SKM-1 (cell line): ENCODE data around the gene DCXR.

Experiments used
- DNase-seq: peaks from one replicate; lab custom pipeline; 2025; ENCODE audit not compliant: unreplicated experiment; lab: John Stamatoyannopoulos, UW

Gene DCXR

DNA sequence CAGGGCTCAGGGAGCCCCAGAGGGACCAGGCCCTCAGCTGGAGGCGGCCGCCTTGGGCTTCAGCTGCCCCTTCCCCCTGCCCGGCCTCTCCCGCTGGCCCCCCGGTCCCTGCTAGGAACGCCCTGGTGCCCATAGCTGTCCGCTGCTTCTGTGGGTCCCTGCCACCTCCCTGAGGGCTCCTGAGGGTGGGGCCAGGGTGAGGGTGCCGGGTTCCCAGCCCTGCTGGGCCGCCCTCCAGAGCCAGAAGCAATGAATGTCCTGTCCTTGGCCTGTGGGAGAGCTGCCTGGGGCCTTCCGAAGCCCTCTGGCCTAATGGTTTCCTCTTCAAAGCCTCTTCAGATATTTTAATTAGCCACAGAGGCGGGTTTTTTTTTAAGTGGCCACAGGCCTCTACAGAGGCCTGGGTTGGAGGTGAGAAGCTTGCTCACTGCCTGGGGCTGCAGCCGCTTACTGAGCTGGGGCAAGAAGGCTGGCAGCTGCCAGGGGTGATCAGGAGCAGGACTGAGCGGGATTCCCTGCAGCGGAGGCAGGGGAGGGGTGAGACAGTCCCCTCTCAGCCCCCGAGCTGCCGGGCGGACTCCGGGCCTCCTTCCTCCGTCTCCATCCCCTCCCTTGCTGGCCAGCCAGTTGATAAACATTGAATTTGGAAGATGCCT is 24.7 kb downstream of the DCXR start:
- no peak for DNase-seq

DNA sequence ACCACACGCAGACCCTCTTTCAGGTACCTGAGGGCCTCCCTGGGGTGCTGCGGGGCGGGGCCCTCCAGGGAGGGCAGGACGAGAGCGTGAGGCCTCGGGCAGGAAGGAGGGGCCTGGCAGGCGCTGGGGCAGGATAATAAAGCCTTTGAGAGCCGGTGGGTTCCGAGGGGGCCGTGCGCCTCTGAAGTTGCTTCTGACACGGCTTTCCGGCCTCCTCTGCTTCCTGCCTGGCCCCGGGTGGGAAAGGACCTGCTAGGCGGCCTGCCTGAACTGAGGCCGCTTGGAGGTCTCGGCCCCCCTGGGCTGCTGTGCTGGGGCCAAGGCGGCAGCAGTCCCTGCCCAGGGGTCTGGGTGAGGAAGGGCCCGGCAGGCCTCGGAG is 25.2 kb downstream of the DCXR start:
- DNase-seq, result no peak

DNA sequence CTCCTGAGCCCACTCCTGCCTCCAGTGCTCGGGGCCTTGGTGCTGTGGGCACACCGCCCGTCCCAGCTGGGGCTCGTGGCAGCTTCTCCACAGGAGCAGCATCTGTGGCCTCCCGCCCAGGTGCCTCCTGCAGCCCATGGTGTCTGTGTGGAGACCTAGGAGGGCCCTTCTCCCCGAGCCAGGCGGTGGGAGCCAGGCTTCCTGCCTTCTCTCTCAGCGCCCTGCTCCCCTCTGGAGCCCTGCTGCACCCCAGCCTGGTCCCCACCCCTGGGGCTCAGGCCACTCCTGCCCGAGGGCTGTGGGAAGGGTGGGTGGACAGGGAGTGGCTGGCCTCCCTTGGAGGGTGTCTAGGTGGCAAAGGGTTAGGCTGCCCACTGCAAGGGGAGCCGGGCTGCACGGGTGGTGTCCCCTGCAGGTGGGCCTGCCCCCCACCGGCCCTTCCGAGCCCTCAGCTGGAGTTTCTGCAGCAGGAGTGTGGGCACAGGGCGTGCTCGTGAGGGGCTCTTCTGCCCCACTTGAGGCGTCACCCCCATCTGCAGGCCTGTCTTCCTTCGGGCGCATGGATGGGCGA is 25.8 kb downstream of the DCXR start:
- DNase-seq, result no peak

DNA sequence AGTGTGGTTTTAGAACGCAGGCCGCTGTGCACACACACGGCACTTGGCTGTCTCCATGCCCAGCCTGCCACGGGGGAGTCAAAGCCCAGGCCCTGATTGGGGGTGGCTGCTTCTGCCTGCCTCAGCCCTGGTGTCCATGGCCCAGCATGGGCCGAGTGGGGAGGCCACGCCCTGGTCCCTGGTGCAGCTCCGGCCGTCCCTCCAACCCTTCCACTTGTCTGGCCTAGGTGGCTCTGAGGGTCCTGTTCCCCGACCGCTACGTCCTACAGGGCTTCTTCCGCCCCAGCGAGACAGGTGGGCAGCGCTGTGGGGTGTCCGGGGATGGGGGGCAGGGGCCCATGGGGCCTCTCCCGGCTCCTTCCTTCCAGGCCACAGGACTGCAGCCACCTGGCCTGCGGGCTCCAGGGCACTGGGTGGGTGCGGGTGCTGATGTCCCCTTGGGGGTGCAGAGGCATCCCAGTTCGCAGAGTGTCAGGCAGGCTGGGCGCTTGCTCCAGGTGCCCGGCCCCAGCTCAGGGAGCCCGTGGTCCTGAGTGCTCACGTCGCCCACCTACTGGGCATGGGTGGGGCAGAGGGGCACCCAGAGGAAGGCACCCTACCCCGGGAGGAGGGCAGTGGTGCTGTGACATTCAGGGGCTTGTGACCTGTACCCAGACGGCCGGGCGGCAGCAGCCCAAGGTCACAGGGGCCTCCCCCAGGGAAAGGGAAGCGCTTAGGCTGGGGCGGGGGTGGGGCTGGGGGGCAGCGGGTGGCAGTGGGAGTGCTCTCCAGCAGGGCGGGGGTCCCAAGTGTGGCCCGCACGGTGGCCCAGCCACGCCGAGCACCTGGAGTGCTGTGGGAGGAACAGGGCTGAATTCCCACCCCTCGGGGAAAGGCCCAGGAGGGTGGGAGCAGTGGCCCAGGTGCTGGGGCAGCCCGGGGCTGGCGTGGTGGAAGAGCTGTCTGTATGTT is 26.6 kb downstream of the DCXR start:
- no peak for DNase-seq

DNA sequence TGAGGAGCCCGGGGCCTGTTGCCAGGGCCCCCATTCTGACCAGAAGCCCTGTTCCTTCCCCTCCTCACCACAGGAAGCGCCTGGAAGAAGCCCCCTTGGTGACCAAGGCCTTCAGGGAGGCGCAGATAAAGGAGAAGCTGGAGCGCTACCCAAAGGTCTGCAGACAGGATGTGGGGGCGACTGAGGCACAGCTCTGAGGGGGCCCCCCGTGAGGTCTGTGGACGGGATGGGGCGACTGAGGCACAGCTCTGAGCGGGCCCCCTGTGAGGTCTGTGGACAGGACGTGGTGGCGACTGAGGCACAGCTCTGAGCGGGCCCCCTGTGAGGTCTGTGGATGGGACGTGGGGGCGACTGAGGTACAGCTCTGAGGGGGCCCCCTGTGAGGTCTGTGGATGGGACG is 28.1 kb downstream of the DCXR start:
- no peak for DNase-seq

DNA sequence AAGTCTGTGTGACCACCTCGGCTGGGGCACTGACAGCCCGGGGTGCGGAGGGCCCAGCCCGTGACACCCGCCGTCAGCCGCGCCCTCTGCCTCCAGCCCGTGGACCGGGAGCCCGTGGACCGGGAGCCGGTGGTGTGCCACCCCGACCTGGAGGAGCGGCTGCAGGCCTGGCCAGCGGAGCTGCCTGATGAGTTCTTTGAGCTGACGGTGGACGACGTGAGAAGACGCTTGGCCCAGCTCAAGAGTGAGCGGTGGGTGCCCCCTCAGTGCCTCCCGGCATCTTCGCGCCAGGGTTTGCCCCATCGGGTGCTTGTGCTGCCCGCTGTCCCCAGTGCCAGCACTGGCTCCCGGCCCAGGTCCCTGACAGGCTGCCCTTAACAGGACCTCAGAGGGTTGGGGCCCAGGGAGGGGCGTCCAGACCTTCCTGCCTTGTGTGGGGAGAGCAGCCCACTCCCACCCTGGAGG is 28.5 kb downstream of the DCXR start:
- DNase-seq, result no peak

DNA sequence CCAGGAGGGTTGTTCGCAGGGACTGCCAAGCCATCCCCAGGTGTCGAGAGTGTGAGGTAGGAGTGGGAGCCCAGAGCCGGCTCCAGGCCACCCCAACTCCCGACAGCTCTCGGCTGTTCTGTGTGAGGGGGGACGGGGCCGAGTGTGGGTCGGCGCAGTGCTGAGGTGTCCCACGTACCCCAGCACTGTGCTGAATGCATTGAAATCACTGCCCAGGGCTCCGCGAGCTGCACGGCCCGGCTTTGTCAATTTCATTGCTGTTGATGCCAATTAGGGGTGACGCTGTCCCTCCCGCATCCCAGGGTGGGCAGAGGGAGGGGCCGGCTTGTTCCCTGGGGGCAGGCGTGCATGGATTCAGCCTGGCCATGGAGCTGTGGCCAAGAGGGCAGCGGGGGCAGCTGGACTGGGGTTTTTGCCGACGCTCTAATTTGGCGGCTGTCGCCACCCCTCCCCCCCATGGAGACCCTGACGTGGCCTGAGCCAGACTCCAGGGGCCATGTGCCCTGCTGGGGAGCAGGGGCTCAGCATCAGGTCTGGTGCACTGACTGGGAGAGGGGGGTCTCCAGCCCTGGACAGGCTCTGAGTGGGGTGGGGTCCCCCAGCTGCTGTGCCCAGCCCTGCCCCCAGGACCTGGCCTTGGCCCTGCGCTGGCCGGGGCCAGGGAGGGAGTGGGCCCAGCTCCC is 29.1 kb downstream of the DCXR start:
- DNase-seq, result no peak

DNA sequence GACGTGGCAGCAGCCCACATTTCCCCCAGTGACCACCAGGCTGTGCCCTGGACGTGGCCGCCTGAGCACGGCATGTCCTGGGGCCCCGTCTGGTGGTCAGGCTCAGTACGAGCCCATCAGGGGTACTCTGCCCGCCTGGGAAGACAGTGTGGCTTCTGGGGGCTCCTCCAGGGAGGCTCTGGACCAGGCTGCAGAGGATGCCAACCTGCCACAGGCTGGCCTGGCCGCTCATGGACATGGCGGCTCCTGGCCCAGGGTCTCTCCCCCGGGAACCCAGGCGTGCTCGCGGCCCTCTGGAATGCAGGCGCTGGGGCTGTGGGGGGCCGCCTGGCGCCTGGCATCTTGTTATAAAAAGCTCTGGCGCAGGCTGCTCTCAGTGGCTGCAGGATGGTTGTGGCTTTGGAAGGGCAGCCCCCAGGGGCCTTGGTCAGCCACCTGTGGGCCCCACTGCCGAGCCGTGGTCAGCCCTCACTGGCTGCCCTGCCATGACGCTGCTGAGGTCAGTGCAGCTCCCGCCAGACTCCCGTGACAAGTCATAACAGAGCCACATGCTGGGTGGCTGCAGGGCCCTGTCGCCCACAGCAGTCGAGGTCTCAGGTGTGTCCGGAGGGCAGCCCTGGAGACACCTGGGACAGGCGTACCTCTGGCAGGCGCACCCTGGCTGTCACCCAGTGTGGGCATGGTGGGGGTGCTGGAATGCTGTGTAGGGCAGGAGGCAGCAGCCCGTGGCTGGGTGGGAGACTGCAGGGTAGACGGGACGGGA is 29.8 kb downstream of the DCXR start:
- DNase-seq, result no peak

DNA sequence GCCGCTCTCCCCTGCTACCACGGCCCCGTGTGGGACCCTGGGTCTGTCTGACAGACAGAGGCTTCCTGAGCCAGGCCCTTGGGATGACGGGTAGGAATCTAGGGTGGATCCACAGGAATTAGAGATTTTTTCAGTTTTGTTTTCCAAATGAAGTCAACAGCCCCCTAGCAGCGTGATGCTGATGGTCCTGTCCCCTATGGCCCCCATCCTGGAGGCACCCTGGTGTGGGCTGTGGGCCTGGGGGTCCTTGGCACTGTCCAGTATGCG is 30.3 kb downstream of the DCXR start:
- no peak for DNase-seq

DNA sequence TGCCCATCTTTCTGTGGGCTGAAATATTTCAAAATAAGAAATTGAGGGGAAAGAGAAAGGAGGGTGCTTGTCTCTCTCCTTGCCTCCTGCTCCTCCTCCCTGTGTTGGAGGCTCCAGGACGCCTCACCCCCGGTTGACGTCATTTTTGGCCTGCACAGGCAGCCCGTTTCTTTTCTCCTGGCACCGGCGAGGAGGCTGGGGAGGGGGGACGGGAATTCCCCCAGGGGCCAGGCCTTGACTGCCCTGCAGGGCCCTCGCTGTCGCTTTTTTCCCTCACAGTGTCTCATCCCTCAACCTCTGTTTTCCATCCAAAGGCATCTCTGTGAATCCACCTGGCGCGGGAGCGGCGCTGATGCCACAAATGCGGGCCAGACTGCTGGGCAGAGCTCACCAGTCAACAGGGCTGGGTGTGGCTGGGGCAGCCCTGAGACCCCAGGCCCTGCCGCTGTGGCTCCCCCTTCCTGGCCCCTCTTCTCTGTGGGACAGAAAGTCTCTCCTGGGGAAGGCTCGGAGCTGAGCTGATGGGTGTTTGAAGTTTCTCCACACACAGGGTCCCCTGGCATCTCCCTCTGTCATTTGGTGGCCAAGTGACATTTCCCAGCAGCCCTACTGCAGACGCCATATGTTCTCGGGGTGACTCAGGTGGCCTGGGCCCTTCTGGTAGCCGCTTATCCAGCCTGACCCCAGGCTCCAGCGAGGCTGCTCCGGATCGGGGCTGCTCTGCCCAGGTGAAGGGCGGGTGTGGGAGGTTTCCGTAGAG is 30.8 kb downstream of the DCXR start:
- no peak for DNase-seq

DNA sequence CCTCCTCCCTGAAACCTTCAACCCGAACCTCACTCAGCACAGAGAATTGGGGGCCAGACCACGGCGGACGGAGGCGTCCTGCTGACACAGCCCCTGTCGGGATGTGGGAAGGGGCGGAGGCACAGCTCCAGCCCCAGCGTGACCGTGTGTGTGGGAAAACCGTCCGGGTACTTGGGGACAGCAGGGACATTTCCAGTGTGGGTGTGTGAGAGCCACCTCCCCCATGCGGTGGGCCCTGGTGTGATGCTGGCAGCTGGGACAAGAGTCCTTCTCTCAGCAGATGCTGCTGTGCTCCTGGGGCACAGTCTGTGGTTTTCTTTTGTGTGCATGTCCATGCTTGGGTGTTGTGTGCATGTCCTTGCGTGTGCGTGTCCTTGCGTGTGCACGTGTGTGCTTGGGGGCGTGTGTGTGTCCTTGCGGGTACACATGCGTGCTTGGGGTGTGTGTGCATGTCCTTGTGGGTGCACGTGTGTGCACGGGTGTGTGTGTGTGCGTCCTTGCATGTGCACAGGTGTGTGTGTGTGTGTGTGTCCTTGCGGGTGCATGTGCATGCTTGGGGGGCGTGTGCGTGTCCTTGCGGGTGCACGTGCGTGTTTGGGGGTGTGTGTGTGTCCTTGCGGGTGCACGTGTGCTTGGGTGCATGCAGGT is 31.7 kb downstream of the DCXR start:
- no peak for DNase-seq

DNA sequence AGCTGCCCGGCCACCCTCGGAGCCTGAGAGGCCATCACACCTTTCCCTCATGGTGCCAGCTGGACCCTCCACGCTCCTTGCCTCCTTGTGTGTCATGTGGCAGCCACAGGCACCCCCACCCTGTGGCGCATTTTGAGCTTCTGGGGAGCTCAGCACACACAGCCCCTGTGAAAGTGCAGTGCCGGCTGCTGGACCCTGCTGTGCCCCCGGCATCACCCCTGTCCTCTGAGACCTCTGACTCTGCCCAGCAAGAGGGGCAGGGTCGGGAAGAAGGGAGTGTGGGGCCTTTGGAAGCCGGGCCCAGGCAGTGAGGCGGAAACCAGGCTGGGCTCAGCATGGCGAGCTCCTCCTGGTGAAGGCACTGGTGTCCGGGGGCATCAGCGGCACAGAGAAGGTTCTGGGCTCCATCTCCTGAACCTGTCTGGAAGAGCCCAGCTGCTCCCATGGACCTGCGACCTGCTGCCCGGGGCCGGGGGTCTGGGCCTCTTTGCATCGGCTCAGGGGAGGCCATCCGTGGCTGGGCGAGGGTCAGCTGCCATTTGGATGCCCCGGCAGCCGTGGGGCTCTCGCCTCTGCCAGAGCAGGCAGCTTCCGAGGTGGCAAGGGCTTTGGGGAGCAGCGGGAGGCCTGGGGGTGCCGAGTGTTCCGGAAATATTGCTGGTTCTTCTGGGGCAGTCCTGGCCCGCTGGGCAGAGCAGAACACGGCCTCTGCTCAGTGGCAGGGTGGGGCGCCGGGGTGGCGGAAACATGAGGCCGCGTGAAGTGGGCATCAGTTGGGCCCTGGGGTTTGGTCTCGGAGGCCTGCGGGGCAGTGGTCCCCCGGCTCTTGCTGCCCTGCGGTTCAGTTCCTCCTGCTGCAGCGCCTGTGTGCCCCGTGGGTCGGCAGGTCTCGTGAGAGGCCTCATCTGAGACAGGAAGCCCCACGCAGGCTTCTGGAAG is 32.7 kb downstream of the DCXR start:
- DNase-seq, result no peak

DNA sequence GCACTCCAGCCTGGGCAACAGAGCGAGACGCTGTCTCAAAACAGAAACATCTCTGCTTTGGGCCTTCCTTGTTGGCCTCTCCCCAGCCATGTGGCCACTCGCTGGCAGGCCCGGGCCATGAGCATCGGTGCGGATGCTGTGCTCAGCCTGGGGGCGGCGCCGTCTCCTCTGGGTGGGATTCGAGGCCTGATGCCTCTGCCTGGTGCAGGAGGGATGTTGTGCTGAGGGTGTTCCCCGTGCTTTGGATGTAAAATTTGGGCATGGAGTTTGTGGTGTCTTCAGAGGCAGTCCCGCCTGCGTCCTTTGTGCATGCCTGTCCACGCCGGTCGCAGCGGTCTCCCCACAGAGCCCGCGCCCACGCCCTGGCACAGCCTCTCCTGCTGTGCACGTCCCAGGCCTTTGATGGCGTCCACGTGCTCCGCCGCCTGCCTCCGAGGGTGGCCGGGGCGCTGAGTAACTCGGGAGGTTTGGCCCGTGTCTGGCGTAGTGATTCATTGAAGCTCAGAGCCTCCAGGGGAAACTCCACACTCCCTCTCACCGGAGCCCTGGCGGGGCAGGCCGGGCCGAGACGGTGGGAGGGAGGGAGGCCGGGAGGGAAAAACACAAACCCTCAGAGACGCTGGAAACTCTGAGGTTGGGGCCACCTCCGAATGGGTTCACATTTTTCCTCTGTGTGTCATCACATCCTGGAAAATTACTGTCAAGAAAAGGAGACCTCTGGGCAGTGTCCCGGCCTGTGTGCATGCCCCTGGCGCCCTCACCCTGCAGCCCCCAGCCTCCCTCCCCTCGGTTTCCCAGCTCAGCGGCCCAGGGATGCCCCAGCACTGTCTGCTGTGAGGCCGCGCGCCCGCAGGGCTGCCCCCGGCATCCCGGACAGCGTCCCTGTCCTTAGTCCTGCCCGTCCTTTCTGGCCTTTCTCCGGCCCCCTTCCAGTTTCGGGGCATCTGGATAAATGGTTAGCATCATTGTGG is 33.8 kb downstream of the DCXR start:
- no peak for DNase-seq

DNA sequence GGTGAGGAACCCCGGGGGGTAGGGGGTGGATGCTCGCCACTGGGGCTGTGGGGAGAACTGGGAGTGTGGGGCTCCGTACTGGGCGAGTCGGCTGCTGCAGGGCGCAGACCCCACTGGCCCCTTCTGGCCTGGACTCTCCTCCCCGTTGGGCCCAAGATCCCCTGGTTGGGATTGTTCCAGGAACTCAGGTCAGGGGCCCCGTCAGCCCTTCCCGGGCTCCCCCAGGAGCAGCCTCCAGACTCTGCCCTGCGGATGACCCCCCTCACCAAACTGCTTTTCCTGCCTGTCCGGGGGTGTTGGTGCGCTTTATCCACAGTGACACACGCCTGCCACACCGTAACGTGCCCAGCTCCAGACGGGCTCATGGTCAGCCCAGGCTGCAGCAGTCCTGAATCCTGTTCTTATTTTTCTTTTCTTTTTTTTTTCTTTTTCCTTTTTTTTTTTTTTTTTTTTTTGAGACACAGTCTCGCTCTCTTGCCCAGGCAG is 35.9 kb downstream of the DCXR start:
- no peak for DNase-seq

DNA sequence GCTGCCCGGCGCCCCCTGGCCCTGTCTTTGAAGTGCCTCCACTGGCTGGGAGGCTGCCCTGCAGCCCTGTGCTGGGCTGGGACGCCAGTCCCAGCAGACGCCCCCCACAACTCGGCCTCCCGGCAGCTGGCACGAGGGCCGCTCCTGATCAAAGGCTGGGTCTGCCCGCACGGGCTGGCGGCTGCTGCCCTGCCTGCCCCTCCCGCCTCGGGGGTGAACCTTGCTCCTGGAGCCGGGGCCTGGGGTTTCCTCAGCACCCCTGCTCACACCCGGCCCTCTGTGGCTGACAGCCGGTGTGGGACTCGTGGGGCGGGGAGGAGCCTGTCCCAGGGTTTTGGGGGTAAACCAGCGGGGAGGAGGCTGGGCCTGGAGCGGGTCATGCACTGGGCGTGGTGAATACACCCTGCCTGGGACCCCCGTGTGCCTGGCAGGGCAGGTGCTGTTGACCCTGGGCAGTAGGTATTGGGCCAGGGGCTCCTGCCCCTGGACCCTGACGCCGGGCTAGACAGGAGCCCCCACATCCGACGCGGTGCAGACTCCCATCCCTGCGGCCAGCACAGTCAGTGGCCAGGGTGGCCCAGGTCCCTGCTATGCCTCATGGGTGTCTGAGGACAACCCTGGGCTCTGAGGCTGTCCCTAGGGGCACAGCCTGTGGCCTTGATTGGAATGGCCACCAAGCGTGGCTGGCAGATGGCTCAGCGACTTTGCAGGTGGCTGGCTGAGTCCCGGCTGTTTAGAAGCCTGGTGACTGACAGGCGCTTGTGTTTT is 36.5 kb downstream of the DCXR start:
- no peak for DNase-seq

DNA sequence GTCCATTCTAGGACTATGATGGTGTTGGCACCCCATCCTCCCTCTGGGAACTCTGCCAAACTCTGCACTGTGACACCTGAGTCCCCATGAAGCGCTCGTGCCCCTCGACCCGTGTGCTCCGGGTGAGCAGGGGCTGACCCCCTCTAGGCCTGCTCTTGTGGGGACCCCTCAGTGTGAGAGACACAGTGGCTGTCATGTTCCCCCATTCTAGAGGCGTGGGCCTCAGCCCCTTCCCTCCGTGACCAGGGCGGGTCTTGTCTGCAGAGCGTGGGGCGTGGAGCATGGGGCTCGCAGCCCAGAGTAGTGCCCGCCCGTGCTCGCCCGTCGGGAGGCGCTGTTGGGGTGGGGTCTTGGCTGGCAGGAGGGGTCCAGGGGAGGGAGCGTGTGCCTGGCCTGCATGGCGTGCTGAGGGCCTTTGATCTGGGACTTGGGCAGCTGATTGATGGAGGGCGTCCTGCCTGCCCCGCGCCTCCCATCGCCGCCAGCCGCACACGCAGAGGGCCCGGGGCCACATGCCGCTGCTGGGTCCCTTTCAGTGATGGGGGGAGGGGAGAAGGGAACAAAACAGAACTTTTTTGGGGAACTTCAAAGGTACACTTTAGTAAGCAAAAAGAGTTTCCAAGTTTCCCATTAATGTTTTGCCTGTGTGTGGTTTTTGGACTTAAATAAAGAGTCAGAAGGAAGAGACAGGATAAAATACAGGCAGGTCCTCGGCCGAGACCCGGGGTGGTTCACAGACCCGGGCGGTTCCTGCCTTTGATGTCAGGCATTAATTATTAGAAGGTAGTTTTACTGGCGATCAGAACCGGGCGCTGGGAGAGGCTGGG is 37.3 kb downstream of the DCXR start:
- no peak for DNase-seq
